GM23248 (cell line): ENCODE data around the gene LSAMP. TPM values are rescaled to one million over a fixed set of nuclear protein-coding genes. Genes with fewer than 3 reads are reported as not detected.

ENCODE experiments used
- DNase-seq: peaks from one replicate; pipeline ENCODE4 v3.0.0-alpha.2; 2015
- H2AFZ ChIP-seq: fragments of 200-600 bp; sonication (generic); 2 replicates; pipeline ENCODE4 v1.6.1; 2016; ENCODE audit warnings: antibody characterized with exemption
- H3F3A ChIP-seq: fragments of 200-600 bp; sonication (generic); 2 replicates; pipeline ENCODE4 v1.6.1; 2016; ENCODE audit warnings: mild to moderate bottlenecking, antibody characterized with exemption, mixed run types; ENCODE audit not compliant: insufficient read depth
- H3K27ac ChIP-seq: fragments of 200-600 bp; sonication (generic); 2 replicates; pipeline ENCODE4 v1.5.1; 2016; ENCODE audit warnings: mild to moderate bottlenecking
- H3K27me3 ChIP-seq: fragments of 200-600 bp; sonication (generic); replicated peaks from 2 replicates; pipeline ENCODE4 v1.6.1; 2016; ENCODE audit warnings: mild to moderate bottlenecking; ENCODE audit not compliant: insufficient read depth
- H3K36me3 ChIP-seq: fragments of 200-600 bp; sonication (generic); 2 replicates; pipeline ENCODE4 v1.6.1; 2016; ENCODE audit warnings: low read depth, mild to moderate bottlenecking
- H3K4me1 ChIP-seq: fragments of 200-600 bp; sonication (generic); 2 replicates; pipeline ENCODE4 v1.6.1; 2016; ENCODE audit warnings: mild to moderate bottlenecking; ENCODE audit not compliant: insufficient read depth
- H3K4me2 ChIP-seq: fragments of 200-600 bp; sonication (generic); one replicate; pipeline ENCODE4 v1.6.1; 2016; ENCODE audit warnings: mild to moderate bottlenecking; ENCODE audit not compliant: unreplicated experiment
- H3K4me3 ChIP-seq: fragments of 200-600 bp; sonication (generic); 2 replicates; pipeline ENCODE4 v1.5.1; 2016; ENCODE audit warnings: mild to moderate bottlenecking
- H3K79me2 ChIP-seq: fragments of 200-600 bp; sonication (generic); 2 replicates; pipeline ENCODE4 v1.6.1; 2016; ENCODE audit warnings: mild to moderate bottlenecking; ENCODE audit not compliant: insufficient read depth
- H3K9ac ChIP-seq: fragments of 200-600 bp; sonication (generic); 2 replicates; pipeline ENCODE4 v1.6.1; 2016; ENCODE audit warnings: mild to moderate bottlenecking
- H3K9me2 ChIP-seq: fragments of 200-600 bp; sonication (generic); 2 replicates; pipeline ENCODE4 v1.6.1; 2016; ENCODE audit warnings: mixed run types, mild to moderate bottlenecking, moderate library complexity; ENCODE audit not compliant: insufficient read depth
- H3K9me3 ChIP-seq: fragments of 200-600 bp; sonication (generic); one replicate; pipeline ENCODE4 v1.6.1; 2017; ENCODE audit warnings: low read depth
- H4K20me1 ChIP-seq: fragments of 200-600 bp; sonication (generic); 2 replicates; pipeline ENCODE4 v1.6.0; 2016; ENCODE audit not compliant: insufficient read depth
- EZH2 ChIP-seq: fragments of 200-600 bp; sonication (generic); IDR thresholded peaks from 2 replicates; pipeline ENCODE4 v1.6.1; 2018; ENCODE audit warnings: antibody characterized with exemption, mild to moderate bottlenecking; ENCODE audit not compliant: insufficient read depth, poor library complexity, severe bottlenecking
- EZH2phosphoT487 ChIP-seq: fragments of 200-600 bp; sonication (generic); IDR thresholded peaks from 2 replicates; pipeline ENCODE4 v1.6.1; 2018; ENCODE audit warnings: antibody characterized with exemption, moderate library complexity, mild to moderate bottlenecking, low read depth; ENCODE audit not compliant: insufficient read depth
- WGBS, 2 experiments: methylation state at CpG; one replicate each; pipeline ENCODE4 v1.1.6; 2015 to 2017; ENCODE audit warnings: low lambda C conversion rate in 2 of 2, low coverage in 1 of 2; ENCODE audit errors: missing lambda C conversion rate in 2 of 2; 5-methylcytosine and 5-hydroxymethylcytosine counted together
- in situ Hi-C: fragments of 300-500 bp; cut with MboI; formaldehyde crosslinking; loops from 2 replicates; pipeline ENCODE4 v1.15.0; 2020
- polyA plus RNA-seq: library from polyadenylated mRNA; unstranded; fragments of >200 nt; fragmentation: Nextera tagmentation; extraction: Ambion mirVana; gene quantifications from 2 replicates; pipeline ENCODE4 v1.2.1, GENCODE V29; 2016
- total RNA-seq: library from RNA; depleted of rRNA; stranded (reverse); fragments of >200 nt; shearing (Covaris generic); gene quantifications from 2 replicates; pipeline ENCODE4 v1.2.3, GENCODE V29; 2014

The LSAMP gene
- total and polyA plus RNA-seq, 2 experiments from 2014 or later = 4.5 to 9.3 TPM

- Histone ChIP-seq H3K27me3 (no peaks in the 10 kb centered on the region), H3K9ac (no peak overlapping the region), H3K9me2 (no peaks in the 10 kb centered on the region), H3K79me2 (no peaks in the 10 kb centered on the region), H3K4me2 (no peak overlapping the region), H3K27ac (no peak overlapping the region), H3F3A (peaks cover 13% of the 10 kb centered on the region; the same call in 1 of the 2 replicates), H3K9me3 (no peaks in the 10 kb centered on the region), H4K20me1 (no peaks in the 10 kb centered on the region), H3K4me3 (no peak overlapping the region), H2AFZ (no peak overlapping the region), H3K36me3 (no peaks in the 10 kb centered on the region), H3K4me1 (peaks cover 8% of the 10 kb centered on the region)
- in situ Hi-C loops = no loop called here
- no peak for TF ChIP-seq EZH2phosphoT487
- no peak for TF ChIP-seq EZH2
- no peak for DNase-seq
- 94 to 97% methylated on average over 3 of the region's 3 CpGs for WGBS, 2 experiments
Observed at GRCh38 chr3:116040152-116040551, 405.1 kb downstream of the LSAMP start.

GRCh38 chr3:116039651-116039985 is 405.7 kb downstream of the LSAMP start:
- Histone ChIP-seq H4K20me1 (no peaks in the 10 kb centered on the region), H3K79me2 (no peaks in the 10 kb centered on the region), H3K9ac (no peak overlapping the region), H3F3A (peaks cover 13% of the 10 kb centered on the region; the same call in 1 of the 2 replicates), H3K9me3 (no peaks in the 10 kb centered on the region), H3K27me3 (no peaks in the 10 kb centered on the region), H3K36me3 (no peaks in the 10 kb centered on the region), H3K4me2 (no peak overlapping the region), H3K9me2 (no peaks in the 10 kb centered on the region), H3K4me3 (no peak overlapping the region), H3K27ac (no peak overlapping the region), H3K4me1 (peaks cover 8% of the 10 kb centered on the region), H2AFZ (no peak overlapping the region)
- 82 to 86% methylated on average over 4 of the region's 4 CpGs for WGBS, 2 experiments
- TF ChIP-seq EZH2 = no peak
- TF ChIP-seq EZH2phosphoT487 = no peak
- no peak for DNase-seq
- in situ Hi-C loops = no loop called here

GRCh38 chr3:116038968-116039650 is 406.2 kb downstream of the LSAMP start:
- Histone ChIP-seq H3K9ac (no peak overlapping the region), H3K4me2 (no peak overlapping the region), H3K27me3 (no peaks in the 10 kb centered on the region), H3K4me3 (no peak overlapping the region), H3K27ac (peak overlapping the region; percentile 16; the same call in 1 of the 2 replicates), H4K20me1 (no peaks in the 10 kb centered on the region), H3K36me3 (no peaks in the 10 kb centered on the region), H3K4me1 (peaks cover 8% of the 10 kb centered on the region), H3F3A (peaks cover 13% of the 10 kb centered on the region; the same call in 1 of the 2 replicates), H2AFZ (no peak overlapping the region), H3K9me2 (no peaks in the 10 kb centered on the region), H3K79me2 (no peaks in the 10 kb centered on the region), H3K9me3 (no peaks in the 10 kb centered on the region)
- WGBS, 2 experiments = 35 to 38% methylated on average over 1 of the region's 1 CpG
- in situ Hi-C loops = no loop called here
- peak; percentile 51 for DNase-seq
- TF ChIP-seq EZH2phosphoT487 (no peak), EZH2 (no peak)

GRCh38 chr3:116037954-116038911 is 407.1 kb downstream of the LSAMP start:
- Histone ChIP-seq H3K36me3 (no peaks in the 10 kb centered on the region), H3K9me3 (no peaks in the 10 kb centered on the region), H3F3A (peaks cover 13% of the 10 kb centered on the region; the same call in 1 of the 2 replicates), H3K4me1 (peaks cover 8% of the 10 kb centered on the region), H3K79me2 (no peaks in the 10 kb centered on the region), H3K9me2 (no peaks in the 10 kb centered on the region), H3K4me3 (no peak overlapping the region), H3K27me3 (no peaks in the 10 kb centered on the region), H4K20me1 (no peaks in the 10 kb centered on the region), H3K9ac (no peak overlapping the region), H3K4me2 (no peak overlapping the region), H3K27ac (peak overlapping the region; percentile 16; the same call in 1 of the 2 replicates), H2AFZ (no peak overlapping the region)
- WGBS, 2 experiments = 70% methylated on average over 5 of the region's 5 CpGs
- DNase-seq = peak; percentile 39
- TF ChIP-seq EZH2phosphoT487 (no peak), EZH2 (no peak)
- in situ Hi-C loops = no loop called here
